Heart right ventricle (tissue), 16 donors: ENCODE measurements around the gene TMEM203. TPM values are rescaled to one million over a fixed set of nuclear protein-coding genes. Genes with fewer than 3 reads are reported as not detected.

Experiments
- ATAC-seq, 8 donors: fragments of 200-7000 bp; cut with Tn5 transposase; one replicate each; pipeline ENCODE4 v1.9.1; 2020; ENCODE audit warnings: mild to moderate bottlenecking in 8 of 8, moderate library complexity in 8 of 8, moderate number of reproducible peaks in 1 of 8
- DNase-seq, 2 donors: peaks; one replicate each; pipeline ENCODE4 v3.0.0-alpha.2; 2020
- H3K27ac ChIP-seq, 10 donors: fragments of 200-600 bp; sonication (generic) in 2 of 10; one replicate each; pipeline versions ENCODE4 v1.5.0 to v1.8.0; 2020 to 2022; ENCODE audit warnings: mild to moderate bottlenecking in 3 of 10
- H3K27me3 ChIP-seq, 7 donors: fragments of 200-600 bp; one replicate each; pipeline ENCODE4 v1.8.0; 2021 to 2022; ENCODE audit warnings: mild to moderate bottlenecking in 2 of 7
- H3K36me3 ChIP-seq, 9 donors: fragments of 200-600 bp; sonication (generic) in 1 of 9; one replicate each; pipeline versions ENCODE4 v1.5.0 to v1.8.0; 2020 to 2022; ENCODE audit warnings: mild to moderate bottlenecking in 2 of 9
- H3K4me1 ChIP-seq, 9 donors: fragments of 200-600 bp; sonication (generic) in 1 of 9; one replicate each; pipeline versions ENCODE4 v1.5.0 to v1.8.0; 2020 to 2022; ENCODE audit warnings: mild to moderate bottlenecking in 4 of 9
- H3K4me3 ChIP-seq, 10 donors: fragments of 200-600 bp; sonication (generic) in 2 of 10; one replicate each; pipeline versions ENCODE4 v1.5.0 to v1.8.0; 2020 to 2022; ENCODE audit warnings: mild to moderate bottlenecking in 7 of 10, moderate library complexity in 2 of 10
- H3K9me3 ChIP-seq, 11 donors: fragments of 200-600 bp in 10 of 11; sonication (generic) in 2 of 11; one replicate each; pipeline versions ENCODE4 v1.5.0 to v1.8.0; 2013 to 2022; ENCODE audit warnings: mild to moderate bottlenecking in 2 of 11, control low read depth in 1 of 11, moderate library complexity in 1 of 11
- CTCF ChIP-seq, 9 donors: fragments of 200-600 bp; sonication (generic) in 2 of 9; IDR thresholded peaks; one replicate each; pipeline versions ENCODE4 v1.5.0 to v1.8.0; 2021 to 2022; ENCODE audit warnings: antibody characterized with exemption in 9 of 9, mild to moderate bottlenecking in 5 of 9, moderate library complexity in 1 of 9
- whole genome bisulfite sequencing, 2 donors: extraction: QIAGEN DNeasy Blood & Tissue Kit; methylation state at CpG; one replicate each; pipeline ENCODE4 v1.1.7; 2013; ENCODE audit warnings: inconsistent platforms in 1 of 2; 5-methylcytosine and 5-hydroxymethylcytosine counted together
- intact Hi-C, 10 donors: fragments of 100-400 bp; cut with DNase I; formaldehyde crosslinking; loops; one replicate each; pipeline versions ENCODE4 v1.11.1 to v1.14.2; 2022
- polyA plus RNA-seq, 2 donors: library from polyadenylated mRNA; stranded (reverse); fragments of 200-250 nt; gene quantifications; one replicate each; pipeline ENCODE4 v1.2.3, GENCODE V29; 2013
- total RNA-seq, 10 donors: library from RNA; stranded (reverse); fragmentation: NEBNext Ultra II Directional in 3 of 10; extraction: Animal tissue kit (Norgen Biotek cat#: 25700) in 3 of 10; gene quantifications; one replicate each; pipeline versions ENCODE4 v1.2.1 to v1.2.4, GENCODE V29; 2021 to 2023
- donor health status: Arrhythmogenic right ventricular cardiomyopathy.
- donor health status: ischemic (EF 13 %, LVEDD 7.1; RV severe dilation, severe dysfunction).
- donor health status: healthy with polysubstance abuse.
- donor health status: DM: no; HTN: yes; CAD: no.
- donor health status: DM: no; HTN: no; CAD: no.
- donor health status: ischemic (EF 25% LVEDD 6.9; RV normal size, moderate dysfunction).
- donor health status: ischemic (EF 25% LVEDD 5.7; RV mildly dilated, moderate dysfunction).
- donor health status: healthy.
- donor health status: DM: yes; HTN: yes; CAD: no.
- donor health status: Ischemic cardiomyopathy.
- donor health status: ischemic (EF 35%, LVEDD 5.7; RV mildly dilated, moderate dysfunction).
- donor health status: nonischemic (EF 11% LVEDD 7.7; RV severe dilation, severe dysfunction).
- donor health status: DM: yes; HTN: yes; CAD: no.
- donor health status: PGD.
- donor health status: ischemic (EF 29% LVEDD 5.4; RV normal size, mild dysfunction).
- donor health status: nonischemic (EF 23%, LVEDD 6.1; RV moderate dilation, normal function).

TMEM203 gene
- total and polyA plus RNA-seq, 12 donors: 36.4 to 51.2 (median 41.7) TPM

DNA sequence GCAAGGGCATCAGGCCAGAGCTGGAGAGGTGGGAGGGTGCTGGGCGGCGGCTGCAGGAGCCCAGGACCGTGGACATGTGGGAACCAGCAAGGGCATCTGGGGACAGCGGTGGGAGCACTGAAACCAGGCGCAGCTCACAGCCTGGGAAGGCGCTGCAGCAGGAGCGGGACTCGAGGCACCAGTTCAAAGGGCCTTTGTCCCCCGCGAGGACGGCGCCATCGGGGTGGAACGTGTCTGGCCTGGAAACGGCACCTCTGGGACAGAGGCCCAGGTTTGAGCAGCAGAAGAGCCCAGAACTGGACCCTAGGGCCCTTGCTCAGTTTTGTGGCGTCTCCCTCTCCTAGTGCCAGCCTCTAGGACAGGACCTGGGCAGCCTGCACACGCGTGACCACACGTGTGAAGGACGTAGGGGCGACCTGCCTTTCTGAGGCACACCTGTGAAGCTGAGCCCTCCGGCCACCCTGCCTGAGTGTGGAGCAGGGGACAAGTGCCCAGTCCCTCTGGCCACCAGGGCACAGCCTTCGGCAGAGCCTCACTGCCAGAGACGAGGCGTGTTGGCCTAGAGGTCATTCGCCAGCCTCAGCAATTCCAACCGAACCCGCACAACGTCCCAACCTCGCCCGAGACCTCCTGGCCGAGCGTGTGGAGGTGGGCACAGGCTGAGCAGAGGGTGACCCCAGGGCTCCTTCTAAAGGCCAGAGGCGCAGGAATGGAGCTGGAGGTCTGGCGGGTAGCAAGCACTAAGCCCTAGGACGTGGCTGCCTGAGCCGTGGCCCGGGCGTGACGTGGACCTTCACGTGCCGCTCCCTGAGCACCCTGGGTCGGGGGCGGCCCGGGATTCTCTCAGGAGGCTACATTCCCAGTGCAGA lies 31.4 kb downstream of the TMEM203 start:
- Histone ChIP-seq H3K4me3 (no peak overlapping the region), H3K36me3 (peaks cover 0 to 22% (median 0%) of the 10 kb centered on the region in 9 donors), H3K27ac (no peak overlapping the region), H3K9me3 (no peaks in the 10 kb centered on the region), H3K27me3 (peaks cover 6 to 60% (median 26%) of the 10 kb centered on the region in 7 donors), H3K4me1 (peaks cover 4 to 21% (median 9%) of the 10 kb centered on the region in 9 donors)
- intact Hi-C loops: loop anchor here in 1 of 10 donors (5.0 kb wide), 1 partner anchor 37 kb away; the partner anchor contains the start of gene GRIN1
- TF ChIP-seq CTCF (IDR thresholded peaks at IDR 0.05): no peak
- ATAC-seq (no peak), DNase-seq (no peak)
- WGBS, 2 donors: 84 to 86% methylated on average over 45 of the region's 45 CpGs

- intact Hi-C loops: loop anchor here in 1 of 10 donors (5.0 kb wide), 1 partner anchor 36 kb away; the partner anchor contains the start of gene GRIN1
- Histone ChIP-seq H3K9me3 (no peaks in the 10 kb centered on the region), H3K27me3 (peaks cover 11 to 69% (median 35%) of the 10 kb centered on the region in 7 donors), H3K27ac (no peak overlapping the region), H3K36me3 (peaks cover 0 to 13% (median 0%) of the 10 kb centered on the region in 9 donors), H3K4me1 (peaks cover 8 to 28% (median 13%) of the 10 kb centered on the region in 9 donors), H3K4me3 (no peak overlapping the region)
- no peak for DNase-seq
- WGBS, 2 donors: 63 to 65% methylated on average over 21 of the region's 21 CpGs
- TF ChIP-seq CTCF (IDR thresholded peaks at IDR 0.05): no peak
- no peak for ATAC-seq
Measured at GRCh38 chr9:137172901-137173795, 32.3 kb downstream of the TMEM203 start.

GRCh38 chr9:137171149-137171900 lies 34.1 kb downstream of the TMEM203 start:
- intact Hi-C loops: loop anchor here in 1 of 10 donors (5.0 kb wide), 1 partner anchor 34 kb away; the partner anchor contains the start of gene GRIN1
- no peak for ATAC-seq
- Histone ChIP-seq H3K4me3 (no peak overlapping the region), H3K4me1 (peaks cover 13 to 35% (median 21%) of the 10 kb centered on the region in 9 donors), H3K27ac (no peak overlapping the region), H3K36me3 (no peaks in the 10 kb centered on the region), H3K27me3 (peaks cover 28 to 87% (median 53%) of the 10 kb centered on the region in 7 donors), H3K9me3 (no peaks in the 10 kb centered on the region)
- DNase-seq: no peak
- no peak for TF ChIP-seq CTCF (IDR thresholded peaks at IDR 0.05)
- WGBS, 2 donors: 79 to 82% methylated on average over 21 to 22 of the region's 22 CpGs
